Liver (tissue), 9 donors: ENCODE results near the gene PSD4. TPM values are rescaled to one million over a fixed set of nuclear protein-coding genes. Genes with fewer than 3 reads are reported as not detected.
A peak's percentile ranks its signal among the peaks of the same experiment; 100 is the strongest.

Source experiments
- DNase-seq: peaks from one replicate; pipeline ENCODE4 v3.0.0-alpha.2; 2017; ENCODE audit warnings: low spot score
- H3K27ac ChIP-seq, 2 donors: one replicate each; pipeline ENCODE4 v1.7.0; 2013; ENCODE audit warnings: inconsistent platforms in 2 of 2, low read length in 2 of 2, control low read depth in 1 of 2, low read depth in 1 of 2, mild to moderate bottlenecking in 1 of 2
- H3K27me3 ChIP-seq, 4 donors: one replicate each; pipeline versions ENCODE4 v1.6.1 to v1.7.0; 2013; ENCODE audit warnings: low read length in 3 of 4, inconsistent platforms in 1 of 4, mild to moderate bottlenecking in 1 of 4, moderate library complexity in 1 of 4; ENCODE audit not compliant: control insufficient read depth in 4 of 4, insufficient read depth in 4 of 4
- H3K36me3 ChIP-seq, 4 donors: one replicate each; pipeline versions ENCODE4 v1.6.1 to v1.7.0; 2013; ENCODE audit warnings: low read length in 3 of 4, mild to moderate bottlenecking in 3 of 4, low read depth in 1 of 4, moderate library complexity in 1 of 4; ENCODE audit not compliant: control insufficient read depth in 4 of 4, insufficient read depth in 3 of 4
- H3K4me1 ChIP-seq, 4 donors: one replicate each; pipeline versions ENCODE4 v1.6.1 to v1.7.0; 2013; ENCODE audit warnings: low read length in 3 of 4, mild to moderate bottlenecking in 3 of 4, moderate library complexity in 1 of 4; ENCODE audit not compliant: control insufficient read depth in 4 of 4, insufficient read depth in 4 of 4
- H3K4me3 ChIP-seq, 3 donors: one replicate each; pipeline versions ENCODE4 v1.6.1 to v1.7.0; 2013; ENCODE audit warnings: low read length in 3 of 3, control low read depth in 1 of 3, low read depth in 1 of 3, mild to moderate bottlenecking in 1 of 3
- H3K9ac ChIP-seq, 2 donors: one replicate each; pipeline ENCODE4 v1.7.0; 2013; ENCODE audit warnings: low read length in 2 of 2, mild to moderate bottlenecking in 2 of 2, moderate library complexity in 2 of 2, control low read depth in 1 of 2, low read depth in 1 of 2
- H3K9me3 ChIP-seq, 4 donors: one replicate each; pipeline versions ENCODE4 v1.6.1 to v1.7.0; 2013; ENCODE audit warnings: low read length in 3 of 4; ENCODE audit not compliant: control insufficient read depth in 4 of 4
- EGR1 ChIP-seq, 2 donors: IDR thresholded peaks; 2 replicates each; pipeline ENCODE4 v1.6.1; 2016 to 2018; ENCODE audit warnings: antibody characterized with exemption in 2 of 2, low read depth in 2 of 2
- FOXA2 ChIP-seq: IDR thresholded peaks from 2 replicates; pipeline ENCODE4 v1.6.1; 2016; ENCODE audit warnings: antibody characterized with exemption
- GABPA ChIP-seq, 2 donors: IDR thresholded peaks in 1 of 2; conservative IDR thresholded peaks in 1 of 2; 2 replicates each; pipeline ENCODE4 v1.6.1; 2016; ENCODE audit warnings: antibody characterized with exemption in 2 of 2, mild to moderate bottlenecking in 1 of 2, moderate library complexity in 1 of 2
- HNF4A ChIP-seq, 2 donors: conservative IDR thresholded peaks; 2 replicates each; pipeline ENCODE4 v1.6.1; 2016; ENCODE audit warnings: antibody characterized with exemption in 2 of 2, mild to moderate bottlenecking in 2 of 2
- HNF4G ChIP-seq: IDR thresholded peaks from 2 replicates; pipeline ENCODE4 v1.6.1; 2016; ENCODE audit warnings: antibody characterized with exemption
- JUND ChIP-seq, 2 donors: IDR thresholded peaks; 2 replicates each; pipeline ENCODE4 v1.6.1; 2016; ENCODE audit warnings: antibody characterized with exemption in 2 of 2
- MAX ChIP-seq: IDR thresholded peaks from 2 replicates; pipeline ENCODE4 v1.6.1; 2016; ENCODE audit warnings: antibody characterized with exemption
- NR2F2 ChIP-seq: IDR thresholded peaks from 2 replicates; pipeline ENCODE4 v1.6.1; 2016; ENCODE audit warnings: antibody characterized with exemption
- RAD21 ChIP-seq, 2 donors: IDR thresholded peaks; 2 replicates each; pipeline ENCODE4 v1.6.1; 2016; ENCODE audit warnings: antibody characterized with exemption in 2 of 2, mild to moderate bottlenecking in 2 of 2
- RXRA ChIP-seq, 2 donors: IDR thresholded peaks; 2 replicates each; pipeline ENCODE4 v1.6.1; 2017 to 2018; ENCODE audit warnings: antibody characterized with exemption in 2 of 2, mild to moderate bottlenecking in 1 of 2
- SP1 ChIP-seq: IDR thresholded peaks from 2 replicates; pipeline ENCODE4 v1.6.1; 2018; ENCODE audit warnings: antibody characterized with exemption, mild to moderate bottlenecking
- TAF1 ChIP-seq: conservative IDR thresholded peaks from 2 replicates; pipeline ENCODE4 v1.6.1; 2016; ENCODE audit warnings: antibody characterized with exemption, mild to moderate bottlenecking
- YY1 ChIP-seq: IDR thresholded peaks from 2 replicates; pipeline ENCODE4 v1.6.1; 2016; ENCODE audit warnings: antibody characterized with exemption, mild to moderate bottlenecking
- ZBTB33 ChIP-seq: IDR thresholded peaks from 2 replicates; pipeline ENCODE4 v1.6.1; 2016; ENCODE audit warnings: antibody characterized with exemption
- WGBS: extraction: QIAGEN DNeasy Blood & Tissue Kit; methylation state at CpG from one replicate; pipeline ENCODE4 v1.1.7; 2013; 5-methylcytosine and 5-hydroxymethylcytosine counted together
- polyA plus RNA-seq, 2 donors: library from polyadenylated mRNA; stranded (reverse) in 1 of 2; unstranded in 1 of 2; fragments of 200-250 nt in 1 of 2; fragments of >200 nt in 1 of 2; fragmentation: Nextera tagmentation in 1 of 2; extraction: Ambion mirVana in 1 of 2; gene quantifications; one replicate each; pipeline versions ENCODE4 v1.2.1 to v1.2.3, GENCODE V29; 2013 to 2015
- total RNA-seq, 2 donors: library from RNA; depleted of rRNA; stranded (reverse); fragments of >200 nt; gene quantifications; one replicate each; pipeline ENCODE4 v1.2.3, GENCODE V29; 2014
- TF ChIP-seq, protein P1 (sequence below): IDR thresholded peaks from 2 replicates; pipeline ENCODE4 v1.6.1; 2016; ENCODE audit warnings: antibody characterized with exemption
- TF ChIP-seq, protein P2 (sequence below): fragments of 150-350 bp; IDR thresholded peaks from 2 replicates; pipeline ENCODE4 v1.5.1; 2017; ENCODE audit warnings: improper control_type of control experiment, low read depth, low read length; ENCODE audit not compliant: missing input control
- donor health status: healthy.
- donor health status: healthy.
- donor health status: healthy.
- donor health status: healthy.
- donor health status: healthy.

Gene PSD4
- total and polyA plus RNA-seq, 4 donors: 16.4 to 83.2 (median 34.4) TPM

DNA sequence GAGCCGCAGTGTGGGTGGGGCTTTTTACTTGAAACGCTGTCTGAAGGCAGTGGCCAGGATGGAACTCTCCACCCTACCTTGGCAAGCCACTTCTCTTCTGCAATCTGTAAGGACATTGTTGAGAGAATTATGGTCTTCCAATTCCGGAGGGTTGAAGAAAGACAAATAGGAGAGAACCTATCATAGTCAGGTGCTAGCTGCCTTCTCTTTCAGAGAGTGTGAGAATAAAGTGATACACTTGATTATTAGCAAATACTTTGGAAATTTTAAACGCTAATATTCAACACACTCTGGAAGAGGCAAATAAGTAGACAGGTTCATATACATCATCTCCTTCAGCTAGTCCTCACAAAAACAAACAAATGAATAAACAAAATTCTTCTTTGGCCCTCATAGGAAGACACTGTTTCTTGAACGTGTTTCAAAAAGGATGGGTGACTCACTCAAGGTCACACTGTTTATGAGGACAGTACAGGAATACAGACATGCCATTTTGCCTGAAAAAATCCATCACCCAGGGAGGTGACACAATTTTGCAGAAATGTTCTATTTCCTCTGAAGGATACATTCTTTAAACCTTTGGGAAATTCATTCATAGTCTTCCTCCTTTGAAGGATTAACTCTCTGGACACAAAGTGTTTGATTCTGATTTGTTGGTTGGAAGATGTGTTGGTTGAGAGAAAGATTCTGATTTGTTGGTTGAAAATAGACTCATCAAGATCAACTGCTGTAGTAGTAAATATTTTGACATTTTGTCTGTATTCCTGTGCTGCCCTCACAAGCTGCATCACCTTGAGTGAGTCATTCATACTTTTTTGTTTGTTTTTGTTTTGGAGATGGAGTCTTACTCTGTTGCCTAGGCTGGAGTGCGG, 48.6 kb upstream of the PSD4 start:
- no peaks in the 10 kb centered on the region for H3K9me3 ChIP-seq
- TF ChIP-seq NR2F2 (no peak), HNF4A (conservative IDR thresholded peaks at IDR 0.05) (no peak), GABPA (IDR thresholded peaks at IDR 0.05 in 1 of 2, conservative IDR thresholded peaks at IDR 0.05 in 1 of 2) (no peak), YY1 (no peak), ZBTB33 (no peak), JUND (IDR thresholded peaks at IDR 0.05) (no peak), TAF1 (no peak), MAX (no peak)
- TF ChIP-seq, protein P1, sequence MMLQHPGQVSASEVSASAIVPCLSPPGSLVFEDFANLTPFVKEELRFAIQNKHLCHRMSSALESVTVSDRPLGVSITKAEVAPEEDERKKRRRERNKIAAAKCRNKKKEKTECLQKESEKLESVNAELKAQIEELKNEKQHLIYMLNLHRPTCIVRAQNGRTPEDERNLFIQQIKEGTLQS: no peak
- TF ChIP-seq, protein P2, sequence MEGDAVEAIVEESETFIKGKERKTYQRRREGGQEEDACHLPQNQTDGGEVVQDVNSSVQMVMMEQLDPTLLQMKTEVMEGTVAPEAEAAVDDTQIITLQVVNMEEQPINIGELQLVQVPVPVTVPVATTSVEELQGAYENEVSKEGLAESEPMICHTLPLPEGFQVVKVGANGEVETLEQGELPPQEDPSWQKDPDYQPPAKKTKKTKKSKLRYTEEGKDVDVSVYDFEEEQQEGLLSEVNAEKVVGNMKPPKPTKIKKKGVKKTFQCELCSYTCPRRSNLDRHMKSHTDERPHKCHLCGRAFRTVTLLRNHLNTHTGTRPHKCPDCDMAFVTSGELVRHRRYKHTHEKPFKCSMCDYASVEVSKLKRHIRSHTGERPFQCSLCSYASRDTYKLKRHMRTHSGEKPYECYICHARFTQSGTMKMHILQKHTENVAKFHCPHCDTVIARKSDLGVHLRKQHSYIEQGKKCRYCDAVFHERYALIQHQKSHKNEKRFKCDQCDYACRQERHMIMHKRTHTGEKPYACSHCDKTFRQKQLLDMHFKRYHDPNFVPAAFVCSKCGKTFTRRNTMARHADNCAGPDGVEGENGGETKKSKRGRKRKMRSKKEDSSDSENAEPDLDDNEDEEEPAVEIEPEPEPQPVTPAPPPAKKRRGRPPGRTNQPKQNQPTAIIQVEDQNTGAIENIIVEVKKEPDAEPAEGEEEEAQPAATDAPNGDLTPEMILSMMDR: no peak
- peak overlapping the region in 1 of 2 donors; percentile 40 for H3K9ac ChIP-seq
- no peak overlapping the region for H3K4me3 ChIP-seq
- 82% methylated on average over 6 of the region's 6 CpGs for WGBS
- peaks cover 4 to 48% (median 10%) of the 10 kb centered on the region in 4 donors for H3K4me1 ChIP-seq
- H3K36me3 ChIP-seq: peaks cover 0 to 12% (median 3%) of the 10 kb centered on the region in 4 donors
- peak overlapping the region; percentile 90 to 94 for H3K27ac ChIP-seq
- no peaks in the 10 kb centered on the region for H3K27me3 ChIP-seq
- DNase-seq: no peak

- Histone ChIP-seq H3K9ac (peak within 1 kb of the TSS; percentile 94 to 98), H3K36me3 (peaks cover 3 to 25% (median 16%) of the 10 kb centered on the region in 4 donors), H3K4me3 (peak within 1 kb of the TSS; percentile 55 to 97 (median 97)), H3K4me1 (peaks cover 4 to 41% (median 10%) of the 10 kb centered on the region in 4 donors), H3K9me3 (no peaks in the 10 kb centered on the region), H3K27me3 (no peaks in the 10 kb centered on the region), H3K27ac (peak within 1 kb of the TSS; percentile 90 to 94)
- no peak for DNase-seq
- WGBS: 31% methylated on average over 16 of the region's 16 CpGs
- TF ChIP-seq, protein P2: no peak
- TF ChIP-seq RXRA (IDR thresholded peaks at IDR 0.05): peak; percentile 73 to 77
- TF ChIP-seq RAD21 (IDR thresholded peaks at IDR 0.05): peak; percentile 7 to 25
- TF ChIP-seq MAX: peak; percentile 79
- peak in 1 of 2 donors; percentile 22 for TF ChIP-seq GABPA (IDR thresholded peaks at IDR 0.05 in 1 of 2, conservative IDR thresholded peaks at IDR 0.05 in 1 of 2)
- peak; percentile 92 to 95 for TF ChIP-seq HNF4A (conservative IDR thresholded peaks at IDR 0.05)
- peak; percentile 92 for TF ChIP-seq TAF1
- TF ChIP-seq YY1: peak; percentile 72
- TF ChIP-seq ZBTB33: peak; percentile 61
- TF ChIP-seq HNF4G: peak; percentile 65
- peak; percentile 68 to 79 for TF ChIP-seq EGR1 (IDR thresholded peaks at IDR 0.05; ENCODE audit: low read depth in 2 of 2)
- peak; percentile 93 for TF ChIP-seq SP1
- TF ChIP-seq JUND (IDR thresholded peaks at IDR 0.05): peak; percentile 76 to 82
- peak; percentile 26 for TF ChIP-seq FOXA2
- TF ChIP-seq, protein P1: peak; percentile 18
Measured at GRCh38 chr2:113126845-113127645, 46.7 kb upstream of the PSD4 start, which contains the start of gene IL1RN. Gene IL1RN (plus strand): TSS chr2:113127598. CDS start chr2:113127625, 27 bp downstream.
